Hematopoietic multipotent progenitor cell (in vitro differentiated cells): Measurements from ENCODE around the gene FGFR4. TPM values are rescaled to one million over a fixed set of nuclear protein-coding genes. Genes with fewer than 3 reads are reported as not detected.

Experiments used
- DNase-seq, 3 donors: peaks; one replicate each; pipeline ENCODE4 v3.0.0-alpha.2; 2011 to 2015; ENCODE audit warnings: low read depth in 2 of 3, low spot score in 2 of 3
- total RNA-seq: library from RNA; depleted of rRNA; stranded (reverse); fragments of >200 nt; gene quantifications from one replicate; pipeline ENCODE4 v1.2.3, GENCODE V29; 2012

FGFR4 gene
- total RNA-seq, 1 donor: 0.54 TPM

DNA sequence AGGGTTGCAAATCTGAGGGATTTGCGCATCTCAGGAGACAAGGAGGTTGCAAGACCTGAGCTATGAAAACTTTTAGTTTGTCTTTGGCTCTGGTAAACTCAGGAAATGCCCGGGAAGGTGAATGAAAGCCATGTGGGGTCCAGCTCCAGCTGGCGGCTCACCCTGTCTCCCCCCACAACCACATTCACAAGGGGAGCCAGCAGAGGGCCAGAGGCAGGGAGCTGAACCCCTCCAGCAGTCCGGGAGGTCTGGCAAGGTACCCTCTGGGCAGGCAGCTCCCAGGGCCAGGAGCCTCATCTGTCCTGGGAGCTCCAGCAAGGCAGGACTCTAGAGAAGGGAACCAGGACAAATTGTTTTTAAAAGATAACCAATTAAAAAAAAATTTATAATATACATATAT is 2.5 kb upstream of the FGFR4 start:
- DNase-seq: no peak

DNA sequence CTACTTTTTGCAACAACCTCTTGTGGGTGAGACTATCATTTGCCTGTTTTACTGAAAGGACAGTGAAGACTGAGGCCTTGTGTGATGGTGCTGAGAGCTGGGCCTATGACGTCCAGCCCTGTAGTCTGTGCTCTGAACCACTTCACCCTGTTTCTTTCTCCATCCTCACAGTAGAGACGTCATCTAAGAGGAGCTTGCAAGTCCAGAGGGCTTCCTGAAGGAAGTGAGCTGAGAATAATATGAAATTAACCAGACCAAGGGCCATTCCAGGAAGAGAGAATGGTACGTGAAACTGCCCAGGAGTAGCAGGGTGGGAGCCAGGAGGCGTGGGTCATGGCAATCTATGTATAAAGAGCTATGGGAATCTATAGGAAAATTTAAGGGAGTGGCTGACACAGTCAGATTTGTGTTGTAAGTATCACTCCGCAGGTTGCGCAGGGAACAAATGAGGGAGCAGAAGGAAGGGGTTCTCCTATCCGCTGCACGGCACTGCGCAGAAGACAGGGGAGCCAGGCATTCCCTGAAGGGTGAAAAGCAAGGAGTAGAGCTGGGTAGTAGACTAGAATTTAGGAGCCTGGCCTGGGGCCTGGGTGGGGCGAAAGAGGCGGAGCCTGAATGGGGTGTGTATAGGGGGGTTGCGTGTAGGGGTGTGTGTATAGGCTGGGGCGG is 596 bp upstream of the FGFR4 start:
- DNase-seq: peak in 1 of 3 donors; percentile 10

DNA sequence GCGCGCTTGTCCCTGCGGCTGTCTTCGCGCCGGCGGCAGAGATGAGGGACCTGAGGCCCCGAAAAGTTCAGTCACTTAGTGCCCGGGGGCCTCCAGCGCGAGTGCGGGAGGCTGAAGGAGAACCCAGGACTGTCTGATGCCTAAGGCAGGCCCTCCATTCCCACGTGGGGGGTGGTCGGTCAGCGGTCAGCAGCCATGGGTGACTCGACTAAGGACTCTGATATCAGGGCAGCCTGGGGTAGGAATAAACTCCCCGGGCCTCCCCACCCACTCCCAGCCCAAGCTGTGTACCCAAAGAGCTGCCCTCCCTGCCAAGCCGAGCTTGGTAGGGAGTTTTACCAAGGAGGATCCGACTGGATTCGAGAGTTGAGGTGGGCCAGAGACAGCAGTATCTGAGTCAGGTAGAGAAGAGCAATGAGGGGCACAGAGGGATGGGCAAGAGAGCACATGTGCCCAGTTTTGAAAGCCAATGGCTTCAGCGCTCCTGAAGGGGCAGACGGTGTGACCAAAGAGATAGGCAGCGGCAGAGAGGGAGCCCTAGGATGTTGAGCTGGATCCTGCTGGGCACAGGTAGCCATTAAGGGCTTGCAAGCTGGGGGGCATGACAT is 787 bp downstream of the FGFR4 start:
- no peak for DNase-seq

DNA sequence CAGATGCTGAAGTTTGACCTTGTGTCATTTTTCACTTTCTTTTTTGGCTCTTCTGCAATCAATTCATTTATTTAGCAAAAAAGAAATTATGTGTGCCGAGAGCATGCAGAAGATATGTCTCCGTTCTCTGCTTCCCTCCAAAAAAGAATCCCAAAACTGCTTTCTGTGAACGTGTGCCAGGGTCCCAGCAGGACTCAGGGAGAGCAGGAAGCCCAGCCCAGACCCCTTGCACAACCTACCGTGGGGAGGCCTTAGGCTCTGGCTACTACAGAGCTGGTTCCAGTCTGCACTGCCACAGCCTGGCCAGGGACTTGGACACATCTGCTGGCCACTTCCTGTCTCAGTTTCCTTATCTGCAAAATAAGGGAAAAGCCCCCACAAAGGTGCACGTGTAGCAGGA is 2.4 kb downstream of the FGFR4 start:
- DNase-seq: no peak

DNA sequence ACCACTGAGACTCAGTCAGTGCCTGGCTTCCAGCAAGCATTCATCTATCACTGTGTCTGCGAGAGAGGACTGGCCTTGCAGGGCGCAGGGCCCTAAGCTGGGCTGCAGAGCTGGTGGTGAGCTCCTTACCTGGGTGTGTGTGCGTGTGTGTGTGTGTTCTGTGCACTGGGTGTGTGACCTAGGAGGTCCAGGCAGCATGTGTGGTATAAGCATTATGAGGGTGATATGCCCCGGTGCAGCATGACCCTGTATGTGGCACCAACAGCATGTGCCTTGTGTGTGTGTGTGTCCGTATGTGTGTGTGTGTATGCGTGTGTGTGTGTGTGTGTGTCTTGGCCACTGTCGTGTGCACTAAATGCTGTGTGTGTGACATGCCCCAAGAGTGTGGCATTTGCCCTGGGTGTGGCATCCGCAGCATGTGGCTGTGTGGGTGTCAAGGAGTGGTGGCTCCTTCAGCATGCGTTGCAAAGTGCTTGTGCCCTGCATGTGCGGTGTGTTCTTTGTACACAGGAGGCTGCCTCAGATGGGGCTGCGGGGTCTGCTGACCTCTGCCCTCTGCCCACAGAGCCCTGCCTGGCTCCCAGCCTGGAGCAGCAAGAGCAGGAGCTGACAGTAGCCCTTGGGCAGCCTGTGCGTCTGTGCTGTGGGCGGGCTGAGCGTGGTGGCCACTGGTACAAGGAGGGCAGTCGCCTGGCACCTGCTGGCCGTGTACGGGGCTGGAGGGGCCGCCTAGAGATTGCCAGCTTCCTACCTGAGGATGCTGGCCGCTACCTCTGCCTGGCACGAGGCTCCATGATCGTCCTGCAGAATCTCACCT is 3.3 kb downstream of the FGFR4 start:
- no peak for DNase-seq

DNA sequence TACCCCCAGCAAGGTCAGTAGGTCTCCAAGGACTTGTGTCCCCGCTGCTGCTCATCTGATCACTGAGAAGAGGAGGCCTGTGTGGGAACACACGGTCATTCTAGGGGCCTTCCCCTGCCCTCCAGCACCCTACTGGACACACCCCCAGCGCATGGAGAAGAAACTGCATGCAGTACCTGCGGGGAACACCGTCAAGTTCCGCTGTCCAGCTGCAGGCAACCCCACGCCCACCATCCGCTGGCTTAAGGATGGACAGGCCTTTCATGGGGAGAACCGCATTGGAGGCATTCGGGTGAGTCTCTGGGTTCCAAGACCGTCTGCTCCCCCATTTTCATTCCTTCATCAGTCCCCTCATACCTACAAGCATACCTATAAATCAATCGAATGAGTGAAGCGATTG is 4.1 kb downstream of the FGFR4 start:
- no peak for DNase-seq

DNA sequence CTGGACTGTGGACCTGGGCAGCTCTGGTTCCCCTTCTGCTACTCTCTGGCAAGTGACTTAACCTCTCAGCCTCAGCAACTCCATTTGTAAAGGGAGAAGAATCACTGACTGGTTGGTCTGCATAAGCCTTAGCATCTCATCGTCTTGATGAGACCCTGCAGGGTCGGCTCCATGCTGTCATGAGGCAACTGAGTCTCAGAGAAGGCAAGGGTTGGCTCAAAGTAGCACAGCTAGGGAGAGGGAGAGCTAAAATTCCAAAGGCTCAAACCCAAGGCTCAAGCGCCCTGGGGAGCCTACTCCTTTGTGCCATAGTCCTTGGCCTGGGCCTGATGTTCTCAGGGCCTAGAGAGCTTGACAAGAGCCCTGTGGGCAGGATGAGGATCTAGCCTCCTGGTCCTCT is 4.5 kb downstream of the FGFR4 start:
- DNase-seq: no peak

DNA sequence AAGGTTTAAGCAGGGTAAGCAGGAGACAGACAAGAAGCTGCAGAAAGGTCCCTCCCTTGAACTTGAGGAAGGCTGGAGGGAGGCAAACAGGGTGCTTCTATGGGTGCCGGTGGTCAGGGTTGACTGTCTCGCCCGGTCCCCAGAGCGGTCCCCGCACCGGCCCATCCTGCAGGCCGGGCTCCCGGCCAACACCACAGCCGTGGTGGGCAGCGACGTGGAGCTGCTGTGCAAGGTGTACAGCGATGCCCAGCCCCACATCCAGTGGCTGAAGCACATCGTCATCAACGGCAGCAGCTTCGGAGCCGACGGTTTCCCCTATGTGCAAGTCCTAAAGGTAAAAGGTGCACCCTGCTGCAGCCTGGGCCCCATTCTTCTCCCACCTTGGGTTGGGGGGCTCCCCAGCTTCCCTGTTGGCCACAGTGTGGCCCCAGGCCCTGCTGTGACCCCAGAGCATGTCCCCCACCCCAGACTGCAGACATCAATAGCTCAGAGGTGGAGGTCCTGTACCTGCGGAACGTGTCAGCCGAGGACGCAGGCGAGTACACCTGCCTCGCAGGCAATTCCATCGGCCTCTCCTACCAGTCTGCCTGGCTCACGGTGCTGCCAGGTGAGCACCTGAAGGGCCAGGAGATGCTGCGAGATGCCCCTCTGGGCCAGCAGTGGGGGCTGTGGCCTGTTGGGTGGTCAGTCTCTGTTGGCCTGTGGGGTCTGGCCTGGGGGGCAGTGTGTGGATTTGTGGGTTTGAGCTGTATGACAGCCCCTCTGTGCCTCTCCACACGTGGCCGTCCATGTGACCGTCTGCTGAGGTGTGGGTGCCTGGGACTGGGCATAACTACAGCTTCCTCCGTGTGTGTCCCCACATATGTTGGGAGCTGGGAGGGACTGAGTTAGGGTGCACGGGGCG is 5.7 kb downstream of the FGFR4 start:
- DNase-seq: no peak

DNA sequence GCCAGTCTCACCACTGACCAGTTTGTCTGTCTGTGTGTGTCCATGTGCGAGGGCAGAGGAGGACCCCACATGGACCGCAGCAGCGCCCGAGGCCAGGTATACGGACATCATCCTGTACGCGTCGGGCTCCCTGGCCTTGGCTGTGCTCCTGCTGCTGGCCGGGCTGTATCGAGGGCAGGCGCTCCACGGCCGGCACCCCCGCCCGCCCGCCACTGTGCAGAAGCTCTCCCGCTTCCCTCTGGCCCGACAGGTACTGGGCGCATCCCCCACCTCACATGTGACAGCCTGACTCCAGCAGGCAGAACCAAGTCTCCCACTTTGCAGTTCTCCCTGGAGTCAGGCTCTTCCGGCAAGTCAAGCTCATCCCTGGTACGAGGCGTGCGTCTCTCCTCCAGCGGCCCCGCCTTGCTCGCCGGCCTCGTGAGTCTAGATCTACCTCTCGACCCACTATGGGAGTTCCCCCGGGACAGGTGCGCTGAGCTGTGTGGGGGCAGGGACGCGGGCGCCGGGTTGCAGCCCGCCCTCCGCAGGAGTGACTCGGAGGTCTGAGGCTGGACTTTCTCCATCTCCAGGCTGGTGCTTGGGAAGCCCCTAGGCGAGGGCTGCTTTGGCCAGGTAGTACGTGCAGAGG is 6.5 kb downstream of the FGFR4 start:
- no peak for DNase-seq

DNA sequence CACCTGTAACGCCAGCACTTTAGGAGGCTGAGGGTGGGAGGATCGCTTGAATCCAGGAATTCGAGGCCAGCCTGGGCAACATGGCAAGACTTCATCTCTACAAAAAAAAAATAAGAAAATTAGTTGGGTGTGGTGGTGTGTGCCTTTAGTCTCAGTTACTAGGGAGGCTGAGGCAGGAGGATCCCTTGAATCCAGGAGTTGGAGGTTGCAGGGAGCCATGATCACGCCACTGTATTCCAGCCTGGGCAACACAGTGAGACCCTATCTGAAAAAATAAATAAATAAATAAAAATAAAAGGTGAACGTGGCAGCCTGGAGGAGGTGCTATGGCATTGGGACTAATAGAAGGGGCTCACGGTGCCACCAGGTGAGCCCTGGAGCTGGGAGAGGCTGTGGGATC is 7.1 kb downstream of the FGFR4 start:
- no peak for DNase-seq

DNA sequence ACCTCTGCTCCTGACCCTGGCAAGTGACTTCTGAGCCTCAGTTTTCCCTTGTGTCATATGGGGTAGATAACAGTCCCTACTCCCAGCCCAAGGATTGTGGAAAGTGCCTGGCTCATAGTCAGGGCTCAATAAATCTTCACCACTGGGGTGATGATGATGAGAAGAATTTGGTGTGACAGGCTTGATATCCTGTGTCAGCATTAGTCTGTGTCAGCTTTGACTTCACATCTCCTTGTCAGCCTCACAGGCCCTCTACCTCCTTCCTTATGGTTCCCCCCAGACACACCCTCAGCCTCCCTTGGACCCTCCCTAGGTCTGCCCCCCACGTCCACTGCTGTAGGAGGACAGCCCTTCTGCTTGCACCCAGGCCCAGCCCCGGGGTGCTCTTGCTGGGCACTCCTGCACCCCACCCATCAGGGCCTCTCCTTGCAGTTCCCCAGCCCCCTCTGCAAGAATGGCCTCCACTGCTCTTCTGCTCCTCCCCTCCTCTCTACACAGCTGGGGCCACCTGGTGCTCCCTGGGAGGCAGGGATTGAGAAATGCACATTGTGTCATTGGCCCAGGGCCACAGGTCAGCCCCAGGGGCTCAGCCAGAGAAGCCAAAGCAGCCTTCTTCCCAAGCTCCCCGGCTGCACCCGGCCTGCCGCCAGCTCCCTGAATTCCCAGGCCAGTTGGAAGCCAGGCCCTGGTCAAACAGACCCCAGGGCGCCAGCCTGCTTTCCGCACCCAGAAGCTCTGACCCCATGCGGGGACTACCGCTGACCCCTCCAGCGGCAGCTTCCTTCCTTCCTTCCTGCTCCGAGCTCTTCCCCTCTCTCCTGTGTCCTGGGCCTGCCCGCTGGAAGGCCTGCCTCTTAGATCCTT is 7.7 kb downstream of the FGFR4 start:
- DNase-seq: no peak

DNA sequence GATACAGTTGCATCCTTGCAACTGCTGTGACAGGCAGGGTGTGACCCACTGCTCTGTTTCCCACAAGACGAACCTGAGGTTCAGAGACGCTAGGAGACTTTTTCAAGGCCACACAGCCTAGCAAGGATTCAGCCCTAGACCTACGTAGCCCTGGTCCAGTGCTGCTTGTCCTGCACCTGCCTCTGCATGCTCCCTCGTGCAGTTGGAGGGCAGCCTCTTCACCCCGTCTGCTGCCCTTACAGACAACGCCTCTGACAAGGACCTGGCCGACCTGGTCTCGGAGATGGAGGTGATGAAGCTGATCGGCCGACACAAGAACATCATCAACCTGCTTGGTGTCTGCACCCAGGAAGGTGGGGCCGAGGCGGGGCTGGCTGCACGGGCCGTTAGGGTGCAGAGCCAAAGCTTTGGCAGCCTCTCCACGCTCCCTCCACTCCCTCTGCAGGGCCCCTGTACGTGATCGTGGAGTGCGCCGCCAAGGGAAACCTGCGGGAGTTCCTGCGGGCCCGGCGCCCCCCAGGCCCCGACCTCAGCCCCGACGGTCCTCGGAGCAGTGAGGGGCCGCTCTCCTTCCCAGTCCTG is 8.5 kb downstream of the FGFR4 start:
- DNase-seq: no peak

DNA sequence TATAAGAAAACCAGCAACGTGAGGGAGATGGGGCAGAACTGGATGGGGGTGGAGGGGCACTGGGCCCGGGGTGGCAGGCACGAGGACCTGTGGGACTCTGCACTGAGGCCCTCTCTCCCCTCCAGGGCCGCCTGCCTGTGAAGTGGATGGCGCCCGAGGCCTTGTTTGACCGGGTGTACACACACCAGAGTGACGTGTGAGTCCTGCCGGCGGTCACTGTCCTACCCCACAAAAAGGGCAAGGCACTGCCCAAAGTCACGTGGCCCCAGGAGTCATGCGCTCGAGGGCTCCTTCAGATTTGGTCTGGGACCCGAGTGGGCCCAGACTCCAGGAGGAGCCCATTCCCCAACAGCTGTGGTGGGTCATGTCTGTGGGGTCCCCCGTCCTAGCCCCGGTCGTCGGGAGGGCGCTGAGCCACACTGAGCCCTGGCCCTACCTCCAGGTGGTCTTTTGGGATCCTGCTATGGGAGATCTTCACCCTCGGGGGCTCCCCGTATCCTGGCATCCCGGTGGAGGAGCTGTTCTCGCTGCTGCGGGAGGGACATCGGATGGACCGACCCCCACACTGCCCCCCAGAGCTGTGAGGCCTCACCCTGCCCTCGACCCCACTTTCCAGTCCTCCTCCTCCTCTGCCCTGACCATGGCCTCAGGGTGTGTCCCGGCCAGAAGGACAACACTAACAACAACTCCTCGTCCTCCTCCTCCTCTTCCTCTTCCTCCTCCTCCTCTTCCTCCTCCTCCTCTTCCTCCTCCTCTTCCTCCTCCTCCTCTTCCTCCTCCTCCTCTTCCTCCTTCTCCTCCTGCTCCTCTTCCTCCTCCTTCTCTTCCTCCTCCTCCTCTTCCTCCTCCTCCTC is 9.7 kb downstream of the FGFR4 start:
- DNase-seq: no peak

DNA sequence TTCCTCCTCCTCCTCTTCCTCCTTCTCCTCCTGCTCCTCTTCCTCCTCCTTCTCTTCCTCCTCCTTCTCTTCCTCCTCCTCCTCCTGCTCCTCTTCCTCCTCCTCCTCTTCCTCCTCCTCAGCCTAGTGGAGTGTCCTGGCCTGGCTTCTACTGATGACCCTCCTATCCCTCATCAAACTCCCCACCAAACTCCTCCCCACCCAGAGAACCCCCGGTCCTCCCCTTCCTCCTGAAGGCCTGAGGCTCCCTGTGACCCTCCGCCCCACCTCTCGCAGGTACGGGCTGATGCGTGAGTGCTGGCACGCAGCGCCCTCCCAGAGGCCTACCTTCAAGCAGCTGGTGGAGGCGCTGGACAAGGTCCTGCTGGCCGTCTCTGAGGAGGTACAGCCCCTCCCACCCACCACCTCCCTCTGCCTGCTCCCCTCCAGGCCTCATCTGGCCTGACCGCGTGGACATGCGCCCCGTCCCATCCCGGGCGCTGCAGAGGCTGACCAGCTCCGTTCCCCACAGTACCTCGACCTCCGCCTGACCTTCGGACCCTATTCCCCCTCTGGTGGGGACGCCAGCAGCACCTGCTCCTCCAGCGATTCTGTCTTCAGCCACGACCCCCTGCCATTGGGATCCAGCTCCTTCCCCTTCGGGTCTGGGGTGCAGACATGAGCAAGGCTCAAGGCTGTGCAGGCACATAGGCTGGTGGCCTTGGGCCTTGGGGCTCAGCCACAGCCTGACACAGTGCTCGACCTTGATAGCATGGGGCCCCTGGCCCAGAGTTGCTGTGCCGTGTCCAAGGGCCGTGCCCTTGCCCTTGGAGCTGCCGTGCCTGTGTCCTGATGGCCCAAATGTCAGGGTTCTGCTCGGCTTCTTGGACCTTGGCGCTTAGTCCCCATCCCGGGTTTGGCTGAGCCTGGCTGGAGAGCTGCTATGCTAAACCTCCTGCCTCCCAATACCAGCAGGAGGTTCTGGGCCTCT is 10.6 kb downstream of the FGFR4 start:
- no peak for DNase-seq

DNA sequence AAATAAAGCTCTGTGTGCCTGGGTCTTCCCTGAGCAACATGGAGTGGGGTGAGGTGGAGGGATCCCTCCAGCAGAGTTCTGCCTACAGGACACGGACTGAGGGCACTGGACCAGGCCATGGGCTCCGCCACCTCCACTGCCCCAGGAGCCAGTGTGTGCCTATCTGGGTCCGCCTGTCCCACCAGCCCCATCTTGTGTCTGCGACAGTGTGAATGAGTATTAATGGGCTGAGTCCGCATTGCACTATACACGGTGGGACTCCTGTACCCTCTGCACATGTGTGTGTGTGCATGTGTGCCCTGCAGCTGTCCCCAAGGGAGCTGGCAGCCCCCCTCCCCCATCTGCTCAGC is 11.4 kb downstream of the FGFR4 start:
- no peak for DNase-seq

DNA sequence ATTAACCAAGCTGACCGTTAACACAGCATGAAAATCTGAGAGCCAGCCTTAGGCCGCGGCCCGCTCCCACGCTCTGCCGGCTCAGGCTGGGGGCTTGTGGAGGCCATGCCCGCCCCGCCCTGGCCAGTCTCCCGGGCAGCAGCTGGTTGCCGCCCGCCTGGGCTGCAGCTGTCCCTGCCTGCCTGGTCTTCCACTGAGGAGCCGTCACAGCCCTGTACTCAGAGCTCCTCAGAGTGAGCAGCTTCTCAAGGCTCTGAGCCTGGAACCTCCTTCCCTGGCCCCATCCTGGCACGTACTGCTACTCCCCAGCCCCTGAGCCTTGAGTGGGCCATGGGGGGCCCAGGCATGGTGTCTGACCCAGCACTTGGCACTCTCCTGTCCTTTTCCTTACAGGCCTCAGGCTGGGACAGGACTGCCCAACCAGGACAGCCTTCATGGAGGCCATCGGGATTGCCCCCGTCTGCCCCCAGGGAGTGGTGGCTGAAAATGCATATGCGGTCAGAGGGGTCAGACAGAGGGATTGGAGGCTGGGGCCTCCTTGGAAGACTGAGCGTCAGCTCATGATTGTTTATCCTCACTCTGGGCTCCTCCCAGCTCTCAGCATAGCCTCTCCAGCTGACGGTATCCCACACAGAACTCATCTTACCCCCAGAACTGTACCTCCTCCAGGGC is 11.9 kb downstream of the FGFR4 start:
- no peak for DNase-seq
